HG02885 (cell line): Measurements from ENCODE around the gene GNPTG.
"Not testable (repeated sequence)": the region's sequence is repeated elsewhere in the genome, so short reads cannot be mapped to it uniquely, and the experiment has no call there.

Experiments used
- ATAC-seq: cut with Tn5 transposase; IDR thresholded peaks from one replicate; pipeline ENCODE4 v1.9.1; 2021; ENCODE audit warnings: mild to moderate bottlenecking; ENCODE audit not compliant: unreplicated experiment, poor library complexity

GNPTG gene

DNA sequence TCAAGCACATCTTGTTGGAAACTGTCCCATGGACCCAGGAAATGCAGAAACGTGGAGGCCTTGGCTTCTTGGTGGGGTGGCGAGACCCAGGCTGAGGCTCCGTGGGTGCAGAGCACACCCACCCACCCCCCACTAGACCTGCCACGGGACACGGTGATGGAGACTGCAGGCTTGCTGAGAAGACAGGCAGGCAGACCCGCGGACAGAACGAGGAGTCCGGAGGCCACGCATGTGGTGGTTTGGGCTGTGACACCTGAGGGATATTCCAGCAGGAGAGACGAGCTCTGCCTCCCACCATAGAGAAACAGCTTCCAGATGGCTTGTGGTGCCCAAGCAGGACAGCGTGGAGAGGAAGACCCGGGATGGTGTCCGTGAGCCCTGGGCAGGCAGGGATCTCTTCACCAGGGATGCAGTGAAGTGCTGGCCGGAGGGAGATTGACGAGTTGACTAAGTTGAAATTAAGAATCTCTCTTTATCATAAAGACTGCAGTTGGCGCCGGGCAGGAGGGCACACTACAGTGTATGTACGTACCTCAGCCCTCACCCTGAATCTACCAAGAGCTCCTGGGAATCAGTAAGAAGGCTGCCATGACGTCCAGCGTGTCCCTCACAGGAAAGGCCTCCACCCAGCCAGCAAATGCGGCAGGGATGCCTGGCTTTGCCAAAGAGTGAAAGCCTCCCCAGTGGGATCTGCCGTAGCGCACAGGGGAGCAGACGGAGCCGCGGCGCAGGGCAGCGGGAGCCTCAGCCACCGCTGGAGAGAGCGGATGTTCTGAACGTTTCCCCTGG lies 34.1 kb upstream of the GNPTG start:
- no peak for ATAC-seq

DNA sequence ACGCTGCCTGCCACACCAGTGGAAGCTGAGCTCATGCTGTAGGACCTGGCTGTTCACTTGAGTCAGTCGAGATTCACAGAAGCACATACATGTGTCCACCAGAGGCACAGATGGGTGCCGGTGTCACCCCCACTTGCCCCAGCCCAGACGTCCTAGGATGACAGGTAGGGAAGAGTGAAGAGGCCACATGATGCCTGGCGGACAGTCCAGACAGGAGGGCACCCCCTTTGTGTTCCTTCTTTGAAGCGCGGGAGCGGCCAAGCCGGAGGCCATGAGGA lies 33.5 kb upstream of the GNPTG start:
- ATAC-seq: no peak

DNA sequence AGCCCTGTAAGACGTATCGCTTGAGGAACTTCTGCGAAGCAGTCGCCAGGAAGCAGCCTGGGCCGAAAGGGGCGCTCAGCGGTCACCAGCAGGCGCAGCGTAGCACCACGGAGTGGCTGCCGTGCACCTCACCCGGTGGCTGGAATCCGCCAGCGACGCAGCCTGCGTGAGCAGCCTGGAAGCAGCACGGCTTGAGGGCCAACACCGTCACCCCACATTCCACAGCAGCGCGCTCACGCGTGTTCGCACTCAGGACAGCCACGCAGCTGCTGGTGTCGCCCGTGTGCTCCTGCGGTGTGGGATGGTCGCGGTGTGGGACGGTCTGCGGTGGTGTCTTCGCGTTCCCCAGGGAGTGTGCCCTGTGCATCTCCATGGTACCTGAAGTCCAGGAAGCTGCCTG lies 32.7 kb upstream of the GNPTG start:
- no peak for ATAC-seq

DNA sequence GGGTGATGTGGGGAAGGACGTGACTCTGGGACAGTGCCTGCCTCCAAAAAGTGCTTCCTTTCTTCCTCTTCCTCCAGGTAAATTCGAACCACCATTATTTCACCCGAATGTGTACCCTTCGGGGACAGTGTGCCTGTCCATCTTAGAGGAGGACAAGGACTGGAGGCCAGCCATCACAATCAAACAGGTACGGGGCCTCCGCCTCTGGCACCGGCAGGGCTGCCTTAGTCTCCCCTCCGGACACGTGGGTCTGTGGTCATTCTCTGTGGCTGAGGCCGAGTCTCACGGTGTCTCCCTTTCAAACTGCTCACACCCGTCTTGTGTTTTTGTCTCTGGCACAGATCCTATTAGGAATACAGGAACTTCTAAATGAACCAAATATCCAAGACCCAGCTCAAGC lies 31.6 kb upstream of the GNPTG start:
- ATAC-seq: no peak

DNA sequence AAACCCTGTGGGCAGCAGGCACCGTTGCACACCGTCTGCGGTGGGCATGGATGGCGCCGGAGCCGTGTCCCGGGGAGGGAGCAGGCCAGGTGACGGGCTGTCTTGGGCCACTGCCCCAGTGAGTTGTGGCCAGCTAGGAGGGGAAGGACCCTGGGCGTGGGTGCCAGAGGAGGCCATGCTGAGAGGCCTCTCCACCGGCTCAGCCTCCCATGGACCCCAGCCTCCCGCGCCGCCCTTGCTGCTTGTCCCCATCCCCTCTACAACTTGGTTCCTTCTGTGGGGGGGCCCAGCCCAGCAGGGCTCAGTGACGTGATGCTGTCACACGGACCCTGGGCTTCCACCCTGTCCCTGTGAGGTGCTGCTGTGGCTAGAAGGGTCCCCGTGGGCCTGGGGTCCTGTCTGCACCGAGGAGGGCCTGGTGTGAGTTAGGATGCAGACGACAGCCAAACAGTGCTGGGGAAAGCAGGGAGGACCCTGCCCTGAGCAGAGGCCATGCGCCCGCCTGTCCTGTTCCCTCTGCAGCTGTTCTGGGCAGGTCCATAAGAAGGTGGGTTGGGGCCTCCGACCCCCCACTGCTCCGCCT lies 31.0 kb upstream of the GNPTG start:
- ATAC-seq: no peak

DNA sequence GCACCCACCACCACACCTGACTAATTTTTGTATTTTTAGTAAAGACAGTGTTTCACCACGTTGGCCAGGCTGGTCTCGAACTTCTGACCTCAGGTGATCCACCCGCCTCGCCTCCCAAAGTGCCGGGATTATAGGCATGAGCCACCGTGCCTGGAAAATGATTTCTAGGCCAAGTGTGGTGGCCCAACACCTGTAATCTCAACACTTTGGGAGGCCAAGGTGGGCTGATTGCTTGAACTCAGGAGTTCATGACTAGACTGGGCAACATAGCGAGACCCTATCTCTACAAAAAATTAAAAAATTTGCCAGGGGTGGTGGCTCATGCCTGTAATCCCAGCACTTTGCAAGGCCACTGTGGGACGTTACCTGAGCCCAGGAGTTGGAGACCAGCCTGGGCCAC lies 29.3 kb upstream of the GNPTG start:
- no peak for ATAC-seq

DNA sequence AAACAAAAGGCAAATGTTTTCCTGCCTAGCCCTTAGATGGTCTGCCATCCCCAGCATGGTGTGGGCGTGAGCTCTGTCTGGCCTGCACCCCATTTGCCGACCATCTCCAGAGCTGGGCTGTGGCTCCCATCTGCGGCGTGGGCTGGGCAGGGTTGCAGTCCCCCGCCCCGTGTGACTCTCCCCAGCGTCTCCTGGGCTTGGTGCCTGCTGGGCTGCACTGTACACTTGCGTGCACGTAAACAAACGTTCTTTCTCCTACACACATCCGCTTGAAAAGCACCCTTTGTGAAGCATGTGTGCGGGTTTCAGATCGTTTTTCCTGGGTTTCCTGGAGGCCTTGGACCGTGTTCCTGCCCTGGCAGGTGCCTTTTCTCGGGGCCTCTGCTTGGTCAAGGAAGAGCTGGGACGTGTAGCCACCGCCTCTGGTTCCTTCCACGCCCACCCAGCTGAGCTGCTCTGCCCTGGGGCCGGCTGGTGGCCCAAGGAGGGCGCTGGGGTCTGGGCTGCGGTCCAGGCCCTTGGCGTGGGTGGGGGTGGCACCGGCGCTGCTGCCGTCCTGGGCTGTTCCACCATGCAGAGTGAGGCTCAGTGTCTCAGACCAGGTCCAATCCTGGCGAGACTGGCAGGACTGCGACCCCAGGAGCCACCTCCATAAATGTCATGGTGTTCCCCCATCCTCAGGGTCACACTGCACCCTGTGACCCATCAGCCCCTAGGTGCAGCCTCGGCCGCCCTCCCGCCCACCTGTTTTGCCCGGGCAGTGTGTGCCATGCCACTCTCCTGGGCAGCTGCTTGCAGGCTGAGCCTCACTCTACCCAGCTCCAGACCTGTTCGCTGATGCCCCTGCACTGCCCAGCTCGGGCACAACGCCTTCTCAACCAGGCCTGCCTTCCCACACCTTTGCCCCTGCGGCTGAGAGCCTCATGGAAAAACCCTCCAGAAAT lies 28.2 kb upstream of the GNPTG start:
- ATAC-seq: no peak

DNA sequence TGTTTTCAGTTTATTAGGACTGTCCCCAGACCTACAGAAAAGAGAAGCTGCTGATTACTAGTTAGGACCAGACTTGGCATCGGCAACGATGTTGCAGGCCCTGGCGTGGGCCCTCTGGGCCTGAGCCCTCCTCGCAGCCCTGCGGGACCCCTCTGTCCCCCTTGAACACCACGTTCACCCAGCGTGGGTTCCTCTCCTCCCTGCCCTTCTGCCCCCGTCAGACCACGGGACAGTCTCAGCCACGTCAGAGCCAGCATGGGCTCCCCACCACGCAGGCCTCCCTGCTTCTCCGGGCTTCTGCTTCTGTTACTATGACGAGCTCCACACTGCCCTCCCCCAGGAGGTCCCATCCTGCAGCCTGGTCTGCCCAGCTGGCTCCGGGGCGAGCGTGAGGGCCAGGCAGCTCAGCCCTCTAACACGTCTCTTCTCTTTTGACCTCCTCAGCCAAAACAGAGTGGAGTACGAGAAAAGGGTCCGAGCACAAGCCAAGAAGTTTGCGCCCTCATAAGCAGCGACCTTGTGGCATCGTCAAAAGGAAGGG lies 27.4 kb upstream of the GNPTG start:
- ATAC-seq: no peak

DNA sequence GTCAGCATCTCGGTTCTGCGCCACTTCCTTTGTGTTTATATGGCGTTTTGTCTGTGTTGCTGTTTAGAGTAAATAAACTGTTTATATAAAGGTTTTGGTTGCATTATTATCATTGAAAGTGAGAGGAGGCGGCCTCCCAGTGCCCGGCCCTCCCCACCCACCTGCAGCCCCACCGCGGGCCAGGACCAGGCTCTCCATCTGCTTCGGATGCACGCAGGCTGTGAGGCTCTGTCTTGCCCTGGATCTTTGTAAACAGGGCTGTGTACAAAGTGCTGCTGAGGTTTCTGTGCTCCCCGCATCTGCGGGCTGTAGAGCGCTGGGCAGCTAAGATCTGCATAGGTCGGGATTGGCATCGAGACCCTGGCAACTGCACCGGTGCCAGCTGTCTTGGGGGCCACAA lies 26.5 kb upstream of the GNPTG start:
- ATAC-seq: no peak

DNA sequence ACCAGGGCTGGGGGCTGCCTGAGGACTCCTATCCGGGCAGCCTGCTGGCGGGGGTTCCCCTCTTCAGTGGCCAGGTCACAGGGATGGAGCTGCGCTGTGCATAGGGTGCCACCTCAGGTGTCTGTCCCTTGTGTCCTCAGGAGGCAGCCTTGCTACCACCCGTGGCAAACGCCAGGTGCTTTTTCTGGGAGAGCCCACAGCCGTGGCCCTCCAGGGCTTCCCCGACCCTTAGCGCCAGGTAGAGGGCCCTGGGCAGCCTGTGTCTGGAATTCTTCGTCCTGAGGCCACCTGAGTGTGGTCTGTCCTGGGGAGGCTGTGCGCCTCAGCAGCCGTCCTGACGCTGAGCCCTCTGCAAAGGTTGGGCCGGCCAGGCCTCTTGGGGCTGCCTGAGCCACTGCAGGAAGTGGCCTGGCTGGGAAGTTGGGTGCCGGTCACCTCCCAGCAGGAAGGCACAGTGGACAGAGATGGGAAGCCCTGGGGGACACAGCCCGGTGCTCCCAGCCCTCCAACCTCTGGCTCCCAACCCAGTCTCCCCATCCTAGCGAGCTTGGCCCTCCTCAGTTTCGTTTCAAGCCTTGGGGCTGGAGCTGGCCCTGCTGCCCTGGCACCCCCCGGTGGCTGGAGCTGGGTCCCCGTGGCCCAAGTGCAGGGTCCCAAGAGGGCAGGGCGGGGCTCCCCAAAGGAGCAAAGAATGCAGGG lies 25.9 kb upstream of the GNPTG start:
- ATAC-seq: no peak

DNA sequence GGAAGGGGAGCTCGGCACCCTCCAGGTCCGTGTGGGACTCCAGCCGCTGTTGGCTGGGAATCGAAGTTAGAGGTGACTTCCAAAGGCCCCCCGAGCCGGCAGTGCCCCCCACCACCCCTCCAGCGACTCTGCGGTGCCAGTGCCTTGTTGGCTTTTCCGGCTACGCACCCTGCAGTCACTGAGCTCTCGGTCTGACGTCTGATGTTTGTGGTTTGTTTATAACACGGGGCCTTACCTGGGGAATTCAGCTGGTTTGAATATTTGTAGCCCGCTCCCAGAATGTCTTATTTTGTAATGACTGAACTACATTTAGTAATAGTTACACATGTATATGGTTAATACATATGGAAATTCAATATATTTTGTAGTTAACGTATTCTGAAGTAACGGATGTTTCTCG lies 25.3 kb upstream of the GNPTG start:
- no peak for ATAC-seq

DNA sequence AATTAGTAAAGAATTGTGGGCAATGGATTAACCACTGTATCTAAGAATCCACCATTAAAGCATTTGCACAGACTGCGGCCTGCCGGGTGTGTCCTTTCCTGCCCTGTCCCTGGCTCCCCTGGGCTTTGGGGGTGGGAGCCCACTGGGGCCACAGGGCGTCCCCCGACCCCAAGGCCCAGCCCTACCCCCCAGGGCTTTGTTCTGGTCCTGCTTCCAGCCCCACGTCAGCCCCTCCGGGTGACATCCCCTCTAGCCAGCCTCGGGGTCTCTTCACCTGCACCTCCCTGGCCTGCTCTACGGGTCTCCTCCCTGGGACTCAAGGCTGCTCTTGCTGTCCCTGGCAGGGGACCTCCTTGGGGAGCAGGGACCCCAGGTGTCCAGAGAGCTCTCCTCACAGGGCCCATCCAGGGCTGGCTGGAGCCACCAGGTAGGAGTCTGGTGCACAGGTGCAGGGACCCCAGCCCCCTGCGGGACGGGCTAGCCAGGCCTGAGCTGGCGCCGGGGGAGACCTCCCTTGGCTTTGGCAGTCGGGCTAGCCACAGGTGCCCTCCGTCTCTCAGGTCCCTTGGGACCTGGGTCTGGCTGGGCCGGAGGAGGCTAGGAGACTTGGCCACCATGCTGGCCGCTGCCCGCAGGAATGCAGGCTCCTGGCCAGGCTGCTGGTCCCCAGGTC lies 24.6 kb upstream of the GNPTG start:
- no peak for ATAC-seq

DNA sequence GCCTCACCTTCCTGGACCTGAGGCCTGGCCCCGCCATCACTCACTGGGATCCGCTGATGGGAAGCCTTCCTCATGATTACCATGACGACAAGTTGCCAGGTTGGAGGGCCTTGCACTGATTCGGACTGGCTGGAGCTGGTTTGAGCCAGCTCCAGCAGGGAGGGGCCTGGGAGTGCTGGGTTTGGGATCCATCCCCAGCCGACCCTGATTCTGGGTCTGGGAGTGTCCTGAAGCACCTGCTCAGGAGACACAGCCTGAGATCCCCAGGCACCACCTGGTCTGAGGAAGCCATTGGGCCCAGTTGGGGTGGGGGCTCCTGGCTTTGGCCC lies 24.1 kb upstream of the GNPTG start:
- no peak for ATAC-seq

DNA sequence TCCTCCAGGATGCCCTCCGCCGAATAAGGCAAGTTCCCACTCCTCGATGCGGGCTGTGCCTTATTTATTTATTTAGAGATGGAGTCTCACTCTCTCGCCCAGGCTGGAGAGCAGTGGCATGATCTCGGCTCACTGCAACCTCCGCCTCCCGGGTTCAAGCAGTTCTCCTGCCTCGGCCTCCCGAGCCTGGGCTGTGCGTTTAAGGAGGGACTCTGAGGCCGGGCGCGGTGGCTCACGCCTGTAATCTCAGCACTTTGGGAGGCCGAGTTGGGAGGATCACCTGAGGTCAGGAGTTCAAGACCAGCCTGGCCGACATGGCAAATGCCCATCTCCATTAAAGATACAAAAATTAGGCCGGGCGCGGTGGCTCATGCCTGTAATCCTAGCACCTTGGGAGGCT lies 23.6 kb upstream of the GNPTG start:
- not testable (repeated sequence) for ATAC-seq

DNA sequence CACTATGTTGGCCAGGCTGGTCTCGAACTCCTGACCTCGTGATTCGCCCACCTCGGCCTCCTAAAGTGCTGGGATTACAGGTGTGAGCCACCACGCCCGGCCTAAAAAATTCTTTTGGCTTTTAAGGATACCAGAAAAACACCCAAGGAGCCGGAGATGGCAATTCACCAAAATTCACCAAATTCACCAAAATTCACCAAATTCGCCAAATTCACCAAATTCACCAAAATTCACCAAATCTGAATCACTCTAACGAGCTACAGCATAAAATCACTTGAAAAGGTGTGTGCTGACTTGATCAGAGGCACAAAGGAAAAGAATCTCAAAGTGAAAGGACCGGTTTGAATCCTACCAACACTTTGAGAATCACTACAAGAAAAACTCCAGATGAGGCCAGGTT lies 22.8 kb upstream of the GNPTG start:
- ATAC-seq: not testable (repeated sequence)

DNA sequence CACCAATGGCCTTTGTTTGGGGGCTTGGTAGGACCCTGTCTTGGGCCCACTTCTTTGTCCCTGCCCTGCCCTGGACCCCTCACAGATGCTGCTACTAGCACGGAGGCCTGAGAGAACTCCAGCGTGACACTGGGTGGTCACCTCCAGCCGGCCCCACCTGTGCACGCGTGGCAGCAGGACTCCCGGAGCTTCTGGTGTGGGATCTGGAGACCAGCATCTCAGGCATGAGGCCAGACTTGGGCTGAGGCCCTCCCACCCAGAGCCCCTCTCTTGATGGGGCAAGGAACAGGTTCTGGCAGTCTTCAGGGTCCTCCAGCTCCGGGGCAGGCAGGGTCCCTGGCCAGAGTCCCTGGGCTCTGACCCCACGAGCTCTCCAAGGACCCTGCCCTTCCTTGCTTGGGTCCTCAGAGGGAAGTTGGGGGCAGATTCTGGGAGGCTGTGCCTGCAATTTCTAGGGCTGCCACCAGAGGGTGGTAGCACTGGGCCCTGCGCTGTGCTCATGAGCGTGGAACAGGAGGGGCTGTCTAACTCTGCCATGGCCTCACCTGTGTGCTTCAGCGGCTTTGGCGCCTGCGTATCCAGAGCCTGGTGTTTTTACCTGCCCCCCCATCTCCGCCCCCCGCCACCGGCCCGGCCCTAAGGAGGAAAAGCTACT lies 21.3 kb upstream of the GNPTG start:
- no peak for ATAC-seq

DNA sequence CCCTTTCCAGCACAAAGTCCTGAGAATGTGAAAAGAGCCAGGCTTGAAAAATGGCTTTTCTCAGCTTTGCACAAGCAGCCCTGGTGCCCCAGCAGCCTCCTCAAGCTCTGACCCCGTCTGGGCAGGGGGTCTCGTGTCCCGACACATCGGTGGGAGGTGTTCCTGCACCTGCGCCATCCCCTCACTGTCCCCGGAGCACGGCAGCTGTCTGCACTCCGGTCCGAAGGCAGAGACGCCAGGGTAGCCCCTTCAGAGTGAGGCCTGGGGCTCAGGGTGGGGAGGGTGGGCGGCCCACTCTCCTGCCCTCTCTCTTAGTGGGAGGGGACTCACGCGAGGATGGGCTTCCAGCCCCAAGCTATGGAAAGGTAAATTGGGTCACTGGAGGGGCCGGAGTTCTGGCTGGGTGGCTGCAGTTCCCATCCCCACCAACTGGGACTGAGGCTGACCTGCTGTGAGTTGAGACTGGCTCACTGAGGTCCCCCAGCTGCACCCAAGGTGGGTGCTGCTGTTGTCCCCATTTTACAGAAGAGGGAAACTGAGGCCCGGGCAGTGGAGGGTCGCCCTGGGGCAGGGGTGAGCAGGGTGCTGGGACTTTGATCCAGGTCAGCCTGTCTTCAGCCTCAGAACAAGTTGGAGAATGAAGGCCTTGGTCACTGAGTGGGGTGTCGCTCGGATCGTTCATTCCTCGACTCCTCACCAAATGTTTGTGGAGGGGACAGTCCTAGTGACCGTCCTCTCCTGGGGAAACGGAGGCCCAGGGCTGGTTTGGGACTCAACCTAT lies 20.6 kb upstream of the GNPTG start:
- ATAC-seq: no peak

DNA sequence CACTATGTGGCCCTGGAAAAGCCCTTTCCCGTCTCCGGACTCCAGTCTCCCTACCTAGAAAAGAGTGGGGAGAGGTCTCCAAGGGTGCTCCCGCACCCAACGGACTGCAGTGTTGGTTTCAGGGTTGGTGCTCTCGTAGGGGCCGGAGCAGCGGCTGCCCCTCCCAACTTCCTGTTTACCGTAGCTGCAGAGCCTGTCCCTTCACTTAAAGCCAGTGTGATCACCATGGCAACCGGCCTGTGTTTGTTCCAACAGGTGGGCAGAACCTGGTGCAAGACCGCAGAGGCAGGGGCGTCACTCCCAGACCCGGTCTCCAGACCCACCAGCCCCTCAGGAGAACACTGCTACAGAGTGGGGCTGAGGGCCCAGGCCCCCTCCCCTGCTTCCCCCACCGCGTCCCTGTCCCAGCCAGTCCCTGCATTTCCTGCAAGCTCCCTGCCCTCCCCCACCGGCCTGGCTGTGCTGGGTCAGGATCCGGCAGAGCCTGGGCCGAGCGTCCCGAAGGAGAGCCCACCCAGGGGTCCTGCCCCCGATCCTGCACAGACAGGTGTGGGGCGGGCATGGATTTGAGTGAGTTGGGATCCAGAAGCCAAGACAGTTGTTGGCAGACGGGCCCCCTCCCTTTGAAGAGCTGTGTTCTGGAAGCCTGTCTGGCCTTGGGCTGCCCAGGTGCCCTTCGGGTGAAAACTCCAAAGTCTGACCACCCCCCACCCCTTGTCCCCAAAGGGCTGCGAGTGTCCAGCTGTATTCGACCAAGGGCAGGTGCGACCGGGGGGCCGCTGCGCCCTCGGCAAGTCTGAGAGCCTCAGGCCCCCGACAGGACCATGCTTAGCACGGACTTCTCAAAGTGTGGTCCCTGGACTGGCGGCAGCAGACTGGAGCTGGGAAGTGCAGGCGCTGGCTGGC lies 19.8 kb upstream of the GNPTG start:
- ATAC-seq: no peak
